ENCODE data around the gene SPRY4.

DNA sequence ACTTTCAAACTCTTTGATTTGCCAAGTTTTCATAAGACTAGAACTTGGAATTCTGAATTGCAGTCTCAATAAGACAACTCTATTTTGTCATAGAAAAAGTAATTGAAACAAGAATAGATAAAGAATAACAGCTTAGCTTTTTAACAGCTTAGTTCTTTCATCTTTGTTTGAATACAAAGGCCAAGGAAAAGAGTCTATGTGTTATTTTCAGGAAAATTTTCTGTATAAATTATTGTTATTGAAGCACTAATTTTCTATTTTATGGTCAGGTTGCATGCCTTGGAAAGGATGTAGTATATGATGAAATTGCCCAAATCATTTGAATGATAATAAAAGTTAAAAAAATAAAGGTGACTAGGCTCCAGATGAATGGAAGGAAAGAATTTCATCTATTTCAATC lies 25.2 kb upstream of the SPRY4 start:
- TF ChIP-seq, protein P1, sequence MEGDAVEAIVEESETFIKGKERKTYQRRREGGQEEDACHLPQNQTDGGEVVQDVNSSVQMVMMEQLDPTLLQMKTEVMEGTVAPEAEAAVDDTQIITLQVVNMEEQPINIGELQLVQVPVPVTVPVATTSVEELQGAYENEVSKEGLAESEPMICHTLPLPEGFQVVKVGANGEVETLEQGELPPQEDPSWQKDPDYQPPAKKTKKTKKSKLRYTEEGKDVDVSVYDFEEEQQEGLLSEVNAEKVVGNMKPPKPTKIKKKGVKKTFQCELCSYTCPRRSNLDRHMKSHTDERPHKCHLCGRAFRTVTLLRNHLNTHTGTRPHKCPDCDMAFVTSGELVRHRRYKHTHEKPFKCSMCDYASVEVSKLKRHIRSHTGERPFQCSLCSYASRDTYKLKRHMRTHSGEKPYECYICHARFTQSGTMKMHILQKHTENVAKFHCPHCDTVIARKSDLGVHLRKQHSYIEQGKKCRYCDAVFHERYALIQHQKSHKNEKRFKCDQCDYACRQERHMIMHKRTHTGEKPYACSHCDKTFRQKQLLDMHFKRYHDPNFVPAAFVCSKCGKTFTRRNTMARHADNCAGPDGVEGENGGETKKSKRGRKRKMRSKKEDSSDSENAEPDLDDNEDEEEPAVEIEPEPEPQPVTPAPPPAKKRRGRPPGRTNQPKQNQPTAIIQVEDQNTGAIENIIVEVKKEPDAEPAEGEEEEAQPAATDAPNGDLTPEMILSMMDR (IDR thresholded peaks at IDR 0.05; ENCODE audit: low read length) = no peak
- TF ChIP-seq EZH2 (optimal IDR thresholded peaks at IDR 0.05; ENCODE audit: low read depth, low read length) = no peak
